Measurements from ENCODE around the gene PLCG2.

GRCh38 chr16:81799138-81799504 lies 20.0 kb downstream of the PLCG2 start:
- TF ChIP-seq CTCF (IDR thresholded peaks at IDR 0.05; ENCODE audit: low read depth, low read length), result no peak
- TF ChIP-seq EZH2phosphoT487 (IDR thresholded peaks at IDR 0.05; ENCODE audit: low read depth), result no peak

Measured in OCI-LY3 (cell line).